HG03066 (cell line): ENCODE data around the gene ZNF665.
"Not testable (repeated sequence)": the region's sequence is repeated elsewhere in the genome, so short reads cannot be mapped to it uniquely, and the experiment has no call there.

ENCODE experiments used
- ATAC-seq: cut with Tn5 transposase; IDR thresholded peaks from one replicate; pipeline ENCODE4 v1.9.1; 2021; ENCODE audit warnings: low read depth; ENCODE audit not compliant: unreplicated experiment

The ZNF665 gene

GRCh38 chr19:53192771-53193534 lies at the start of gene ZNF665:
Gene ZNF665, minus strand, starts transcription at chr19:53193358. Its CDS starts 10,460 bp downstream, at chr19:53182898.
- ATAC-seq = no peak

DNA sequence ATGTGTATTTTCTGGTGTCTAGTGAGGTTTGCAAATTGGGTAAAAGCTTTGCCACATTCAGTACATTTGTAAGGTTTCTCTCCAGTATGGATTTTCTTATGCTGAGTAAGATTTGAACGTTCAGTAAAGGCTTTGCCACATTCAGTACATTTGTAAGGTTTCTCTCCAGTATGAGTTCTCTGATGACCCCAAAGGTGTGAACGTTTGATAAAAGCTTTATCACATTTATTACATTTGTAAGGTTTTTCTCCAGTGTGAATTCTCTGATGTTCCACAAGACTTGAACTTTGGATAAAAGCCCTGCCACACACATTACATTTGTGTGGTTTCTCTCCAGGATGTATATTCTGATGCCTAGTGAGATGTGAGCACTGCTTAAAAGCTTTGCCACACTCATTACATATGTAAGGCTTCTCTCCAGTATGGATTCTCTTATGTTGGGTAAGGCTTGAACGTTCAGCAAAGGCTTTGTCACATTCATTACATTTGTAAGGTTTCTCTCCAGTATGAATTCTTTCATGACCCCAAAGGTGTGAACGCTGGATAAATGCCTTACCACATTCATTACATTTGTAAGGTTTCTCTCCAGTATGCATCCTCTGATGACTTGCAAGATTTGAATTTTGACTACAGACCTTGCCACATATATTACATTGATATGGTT lies 44.1 kb upstream of the ZNF665 start:
- no peak for ATAC-seq

- no peak for ATAC-seq
These were observed 31.4 kb upstream of the ZNF665 start for GRCh38 chr19:53224606-53225005.

GRCh38 chr19:53222716-53223115 lies 29.6 kb upstream of the ZNF665 start:
- not testable (repeated sequence) for ATAC-seq

DNA sequence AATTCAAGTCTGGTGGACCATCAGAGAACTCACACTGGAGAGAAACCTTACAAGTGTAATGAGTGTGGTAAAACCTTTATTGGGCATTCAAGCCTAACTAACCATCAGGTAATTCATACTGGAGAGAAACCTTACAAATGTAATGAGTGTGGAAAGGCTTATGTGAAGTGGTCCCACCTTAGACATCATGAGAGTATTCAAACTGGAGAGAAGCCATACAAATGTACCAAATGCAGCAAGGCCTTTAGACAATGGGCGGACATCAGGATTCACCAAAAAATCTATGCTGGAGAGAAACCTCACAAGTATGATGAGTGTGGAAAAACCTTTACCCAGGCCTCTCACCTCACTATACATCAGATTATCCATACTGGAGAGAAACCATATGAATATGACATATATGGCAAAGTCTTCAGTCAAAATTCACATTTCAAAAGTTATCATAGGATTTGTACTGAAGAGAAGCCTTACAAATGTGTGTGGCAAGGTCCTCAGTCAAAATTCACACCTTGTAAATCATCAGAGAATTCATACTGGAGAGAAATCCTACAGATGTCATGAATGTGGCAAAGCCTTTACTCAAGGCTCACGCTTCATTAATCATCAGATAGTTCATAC lies 19.7 kb upstream of the ZNF665 start:
- ATAC-seq = no peak

DNA sequence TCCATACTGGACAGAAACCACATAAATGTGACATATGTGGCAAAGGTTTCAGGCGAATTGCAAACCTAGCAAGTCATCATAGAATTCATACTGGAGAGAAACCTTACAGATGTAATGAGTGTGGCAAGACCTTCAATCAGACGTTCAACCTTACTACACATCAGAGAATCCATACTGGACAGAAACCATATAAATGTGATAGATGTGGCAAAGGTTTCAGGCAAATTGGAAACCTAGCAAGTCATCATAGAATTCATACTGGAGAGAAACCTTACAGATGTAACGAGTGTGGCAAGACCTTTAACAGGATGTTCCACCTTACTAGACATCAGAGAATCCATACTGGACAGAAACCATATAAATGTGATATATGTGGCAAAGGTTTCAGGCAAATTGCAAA lies 18.4 kb upstream of the ZNF665 start:
- ATAC-seq = not testable (repeated sequence)

- ATAC-seq = no peak
These were observed 3.7 kb upstream of the ZNF665 start for GRCh38 chr19:53196777-53197396.

DNA sequence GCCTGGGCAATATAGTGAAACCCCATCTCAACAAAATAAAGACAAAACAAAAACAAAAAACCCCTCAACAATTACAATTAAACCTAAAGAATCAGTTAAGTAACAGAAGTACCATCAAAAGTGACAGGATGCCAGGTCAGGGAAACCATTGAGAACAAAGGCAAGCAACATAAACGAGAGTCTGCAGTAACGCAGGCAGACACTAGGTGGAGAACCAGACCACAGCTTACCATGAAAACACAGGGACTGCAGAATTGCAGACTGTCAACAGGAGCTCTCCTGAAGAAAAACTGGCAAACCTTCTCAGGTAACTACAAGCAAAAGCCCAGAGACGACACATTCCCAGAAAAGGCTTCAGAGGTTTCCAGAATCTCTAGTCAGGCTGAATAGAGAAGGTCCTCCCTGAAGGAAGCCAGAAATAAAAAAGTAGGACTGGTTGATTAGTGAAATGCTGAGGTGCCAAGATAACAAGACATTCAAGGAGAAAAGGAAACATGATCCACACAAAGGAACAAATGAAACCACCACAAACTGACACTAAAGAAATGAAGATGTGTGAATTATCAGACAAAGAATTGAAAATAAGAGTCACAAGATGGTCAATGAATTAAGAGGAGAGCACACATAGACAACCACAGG lies 2.2 kb upstream of the ZNF665 start:
- ATAC-seq = no peak

GRCh38 chr19:53193535-53194222 lies 521 bp upstream of the ZNF665 start:
- no peak for ATAC-seq

DNA sequence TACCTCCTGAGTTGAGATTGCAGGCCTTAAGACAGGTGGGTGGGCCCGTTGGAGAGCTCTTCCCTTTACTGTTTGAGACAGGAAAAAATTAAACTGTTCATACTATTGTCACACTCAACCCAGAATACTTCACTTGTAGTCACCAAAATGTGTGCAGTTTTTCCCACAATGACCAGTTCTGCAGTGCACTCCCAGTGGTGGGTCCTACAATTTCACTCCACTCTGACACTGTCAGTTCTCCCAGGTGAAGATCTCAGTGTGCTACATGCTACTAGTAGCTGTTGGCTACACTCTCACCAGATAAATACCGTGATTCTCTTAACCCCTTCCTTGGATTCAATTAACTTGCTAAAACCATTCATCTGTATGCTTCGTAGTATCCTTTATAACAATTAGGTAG lies 2.9 kb downstream of the ZNF665 start:
- no peak for ATAC-seq

DNA sequence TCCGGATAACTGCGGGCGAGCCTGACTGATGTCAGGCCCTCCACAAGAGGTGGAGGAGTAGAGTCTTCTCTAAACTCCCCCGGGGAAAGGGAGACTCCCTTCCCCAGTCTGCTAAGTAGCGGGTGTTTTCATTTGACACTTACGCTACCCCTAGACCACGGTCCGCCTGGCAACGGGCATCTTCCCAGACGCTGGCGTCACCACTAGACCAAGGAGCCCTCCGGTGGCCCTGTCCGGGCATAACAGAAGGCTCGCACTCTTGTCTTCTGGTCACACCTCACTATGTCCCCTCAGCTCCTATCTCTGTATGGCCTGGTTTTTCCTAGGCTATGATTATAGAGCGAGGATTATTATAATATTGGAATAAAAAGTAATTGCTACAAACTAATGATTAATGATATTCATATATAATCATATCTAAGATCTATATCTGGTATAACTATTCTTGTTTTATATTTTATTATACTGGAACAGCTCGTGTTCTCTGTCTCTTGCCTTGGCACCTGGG lies 3.4 kb downstream of the ZNF665 start:
- ATAC-seq = not testable (repeated sequence)

DNA sequence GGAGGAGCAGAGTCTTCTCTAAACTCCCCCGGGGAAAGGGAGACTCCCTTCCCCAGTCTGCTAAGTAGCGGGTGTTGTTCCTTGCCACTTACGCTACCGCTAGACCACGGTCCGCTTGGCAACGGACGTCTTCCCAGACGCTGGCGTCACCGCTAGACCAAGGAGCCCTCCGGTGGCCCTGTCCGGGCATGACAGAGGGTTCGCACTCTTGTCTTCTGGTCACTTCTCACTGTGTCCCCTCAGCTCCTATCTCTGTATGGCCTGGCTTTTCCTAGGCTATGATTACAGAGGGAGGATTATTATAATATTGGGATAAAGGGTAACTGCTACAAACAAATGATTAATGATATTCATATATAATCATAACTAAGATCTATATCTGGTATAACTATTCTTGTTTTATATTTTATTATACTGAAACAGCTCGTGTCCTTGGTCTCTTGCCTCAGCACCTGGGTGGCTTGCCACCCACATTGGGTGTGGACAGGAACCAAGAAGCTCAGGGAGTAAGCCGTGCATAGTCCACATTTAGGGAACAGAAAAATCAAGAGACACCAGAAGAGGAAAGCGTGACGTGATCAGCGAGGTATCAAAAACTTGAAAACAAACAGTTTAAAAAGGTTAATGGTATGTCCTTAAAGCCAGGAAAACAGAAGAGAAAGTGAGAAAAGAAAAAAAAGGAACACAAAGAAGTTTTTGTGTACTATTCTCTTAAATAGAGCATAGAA lies 7.8 kb downstream of the ZNF665 start:
- ATAC-seq = not testable (repeated sequence)

GRCh38 chr19:53183146-53183764 lies 9.9 kb downstream of the ZNF665 start:
- ATAC-seq = no peak

DNA sequence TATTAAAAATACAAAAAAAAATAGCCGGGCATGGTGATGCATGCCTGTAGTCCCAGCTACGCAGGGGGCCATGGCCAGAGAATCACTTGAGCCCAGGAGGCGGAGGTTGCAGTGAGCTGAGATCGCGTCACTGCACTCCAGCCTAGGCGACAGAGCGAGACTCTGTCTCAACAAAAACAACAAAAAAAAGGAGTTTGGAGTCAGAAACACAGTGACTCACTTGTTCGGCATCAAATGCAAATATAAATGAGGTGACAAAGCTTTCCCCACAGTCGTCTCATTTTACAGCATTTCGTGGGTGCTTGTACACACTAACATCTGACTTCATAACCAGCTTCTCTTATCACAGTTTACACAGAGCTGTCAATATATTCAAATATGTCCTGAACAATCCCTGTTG lies 11.0 kb downstream of the ZNF665 start:
- ATAC-seq = no peak

- no peak for ATAC-seq
These were observed 15.2 kb downstream of the ZNF665 start for GRCh38 chr19:53177986-53178385.

- ATAC-seq = no peak
These were observed 20.3 kb downstream of the ZNF665 start for GRCh38 chr19:53172889-53173288.

DNA sequence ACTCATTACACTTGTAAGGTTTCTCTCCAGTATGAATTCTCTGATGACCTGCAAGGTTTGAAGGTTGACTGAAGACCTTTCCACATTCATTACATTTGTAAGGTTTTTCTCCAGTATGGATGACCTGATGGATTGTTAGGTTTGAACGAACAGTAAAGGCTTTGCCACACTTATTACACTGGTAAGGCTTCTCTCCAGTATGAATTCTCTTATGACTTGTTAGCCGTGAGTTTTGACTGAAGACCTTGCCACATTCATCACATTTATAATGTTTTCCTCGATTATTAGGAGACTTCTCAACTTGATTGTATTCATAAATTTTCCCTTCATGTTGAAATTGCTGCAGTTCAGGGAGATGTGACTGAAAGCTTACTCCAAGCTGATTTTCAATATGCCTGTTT lies 27.5 kb downstream of the ZNF665 start:
- no peak for ATAC-seq

DNA sequence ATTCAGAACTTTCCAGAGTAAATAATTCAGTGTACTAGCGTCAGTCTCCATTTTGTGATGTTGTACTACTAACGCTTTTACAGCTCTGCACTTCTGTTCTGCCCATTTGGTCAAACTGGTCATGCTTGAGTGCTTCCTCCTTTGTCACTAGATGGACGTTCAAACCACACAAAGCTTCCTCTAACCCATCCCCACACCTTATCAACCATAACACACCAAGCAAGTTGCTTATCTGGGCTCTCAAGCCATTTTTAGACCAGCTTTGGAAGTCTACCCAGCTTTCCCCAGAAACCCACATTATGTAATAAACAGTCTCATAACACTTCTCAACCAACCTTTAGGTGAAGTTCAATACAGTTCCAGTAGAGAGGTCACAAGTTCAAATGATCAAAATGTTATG lies 32.0 kb downstream of the ZNF665 start:
- no peak for ATAC-seq

- ATAC-seq = no peak
These were observed 32.8 kb downstream of the ZNF665 start for GRCh38 chr19:53160350-53160749.
